ENCODE measurements around the gene SMARCD2.
"Not testable (repeated sequence)": the region's sequence is repeated elsewhere in the genome, so short reads cannot be mapped to it uniquely, and the experiment has no call there.

SMARCD2 gene

DNA sequence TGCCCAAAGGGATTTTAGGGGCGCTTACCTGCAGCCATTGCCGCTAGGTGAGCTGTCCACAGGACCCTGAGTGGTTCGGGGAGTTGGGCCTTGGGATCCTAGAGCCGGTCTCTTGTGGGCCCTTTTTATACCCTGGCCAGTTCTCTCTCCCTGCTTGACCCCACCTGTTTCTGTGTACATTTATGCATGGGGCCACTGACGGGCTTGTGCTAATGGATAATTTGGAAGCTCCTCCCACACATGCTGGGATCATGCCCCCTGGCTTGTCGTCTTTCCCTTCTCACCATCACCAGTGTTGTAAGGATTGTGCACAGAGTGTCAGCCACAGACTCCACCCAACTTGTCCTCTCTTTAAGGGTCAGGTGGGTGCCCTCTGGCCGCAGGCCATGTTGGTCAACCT lies 31.1 kb upstream of the SMARCD2 start, which contains the start of gene CSH2:
CSH2 (minus strand) TSS at position 101 of the 400 bp plus-strand sequence; CDS start at position 38, 63 bp downstream.
- H3K36me3 ChIP-seq (ENCODE audit: control insufficient read depth, insufficient read depth, low read length); H3K9ac ChIP-seq (ENCODE audit: low read length); H3K27ac ChIP-seq (ENCODE audit: low read depth, low read length); H3K27me3 ChIP-seq (ENCODE audit: control insufficient read depth, insufficient read depth, low read length); H3K4me1 ChIP-seq (ENCODE audit: control insufficient read depth, insufficient read depth, low read length); H3K9me3 ChIP-seq (ENCODE audit: control insufficient read depth, insufficient read depth, low read depth, low read length); H3K4me3 ChIP-seq (ENCODE audit: low read depth, low read length): not testable (repeated sequence)

GRCh38 chr17:63871646-63872365 lies 29.3 kb upstream of the SMARCD2 start:
- H3K27ac ChIP-seq (ENCODE audit: low read depth, low read length); H3K27me3 ChIP-seq (ENCODE audit: control insufficient read depth, insufficient read depth, low read length); H3K9ac ChIP-seq (ENCODE audit: low read length); H3K4me3 ChIP-seq (ENCODE audit: low read depth, low read length); H3K36me3 ChIP-seq (ENCODE audit: control insufficient read depth, insufficient read depth, low read length); H3K4me1 ChIP-seq (ENCODE audit: control insufficient read depth, insufficient read depth, low read length); H3K9me3 ChIP-seq (ENCODE audit: control insufficient read depth, insufficient read depth, low read depth, low read length): not testable (repeated sequence)

DNA sequence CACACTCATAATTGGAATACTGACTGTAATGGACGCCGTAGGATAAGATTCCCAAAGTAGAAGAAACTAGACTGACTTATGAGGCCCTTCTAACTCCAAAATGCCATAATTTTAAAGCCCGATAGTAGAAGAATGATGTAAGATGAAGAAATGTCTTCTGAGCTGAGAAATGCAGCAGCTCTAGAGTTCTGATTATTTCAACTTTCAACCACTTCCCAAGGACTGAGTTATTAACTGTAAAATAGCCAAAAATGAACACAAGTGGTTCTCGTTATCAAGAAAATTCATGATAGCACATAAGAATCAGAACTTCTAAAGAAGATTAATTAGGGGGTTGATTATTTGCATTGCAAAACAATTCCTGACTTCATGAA lies 27.8 kb upstream of the SMARCD2 start:
- not testable (repeated sequence) for H3K4me1 ChIP-seq (ENCODE audit: control insufficient read depth, insufficient read depth, low read length); H3K36me3 ChIP-seq (ENCODE audit: control insufficient read depth, insufficient read depth, low read length); H3K9me3 ChIP-seq (ENCODE audit: control insufficient read depth, insufficient read depth, low read depth, low read length); H3K27me3 ChIP-seq (ENCODE audit: control insufficient read depth, insufficient read depth, low read length); H3K9ac ChIP-seq (ENCODE audit: low read length); H3K4me3 ChIP-seq (ENCODE audit: low read depth, low read length); H3K27ac ChIP-seq (ENCODE audit: low read depth, low read length)

GRCh38 chr17:63869491-63870291 lies 27.2 kb upstream of the SMARCD2 start:
- not testable (repeated sequence) for H3K36me3 ChIP-seq (ENCODE audit: control insufficient read depth, insufficient read depth, low read length); H3K27me3 ChIP-seq (ENCODE audit: control insufficient read depth, insufficient read depth, low read length); H3K9ac ChIP-seq (ENCODE audit: low read length); H3K9me3 ChIP-seq (ENCODE audit: control insufficient read depth, insufficient read depth, low read depth, low read length); H3K27ac ChIP-seq (ENCODE audit: low read depth, low read length); H3K4me3 ChIP-seq (ENCODE audit: low read depth, low read length); H3K4me1 ChIP-seq (ENCODE audit: control insufficient read depth, insufficient read depth, low read length)

DNA sequence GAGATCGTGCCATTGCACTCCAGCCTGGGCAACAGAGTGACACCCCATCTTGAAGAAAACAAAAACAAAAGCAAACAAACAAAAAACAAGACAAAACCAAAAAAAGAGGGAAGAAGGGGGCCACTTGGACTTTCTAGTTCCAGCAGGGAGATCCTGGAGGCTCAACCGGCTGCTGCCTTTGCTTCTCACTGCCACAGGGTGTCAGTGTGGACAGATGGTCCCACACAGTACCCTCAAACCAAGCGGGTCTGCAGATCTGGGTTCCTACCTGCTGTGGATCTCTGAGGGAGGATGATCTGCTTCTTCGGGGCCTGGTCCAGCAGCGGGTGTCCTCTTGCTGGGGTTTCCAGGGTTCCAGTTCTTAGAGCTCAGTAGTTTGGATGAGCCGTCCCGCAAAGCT lies 24.1 kb upstream of the SMARCD2 start:
- H3K27ac ChIP-seq (ENCODE audit: low read depth, low read length); H3K36me3 ChIP-seq (ENCODE audit: control insufficient read depth, insufficient read depth, low read length); H3K27me3 ChIP-seq (ENCODE audit: control insufficient read depth, insufficient read depth, low read length); H3K4me3 ChIP-seq (ENCODE audit: low read depth, low read length); H3K9me3 ChIP-seq (ENCODE audit: control insufficient read depth, insufficient read depth, low read depth, low read length); H3K4me1 ChIP-seq (ENCODE audit: control insufficient read depth, insufficient read depth, low read length); H3K9ac ChIP-seq (ENCODE audit: low read length): not testable (repeated sequence)

GRCh38 chr17:63859257-63859656 lies 16.8 kb upstream of the SMARCD2 start:
- no peak overlapping the region for H3K4me3 ChIP-seq (ENCODE audit: low read depth, low read length)
- no peaks in the 10 kb centered on the region for H3K4me1 ChIP-seq (ENCODE audit: control insufficient read depth, insufficient read depth, low read length)
- peaks cover 17% of the 10 kb centered on the region; the same call in 1 of the 2 replicates for H3K27me3 ChIP-seq (ENCODE audit: control insufficient read depth, insufficient read depth, low read length)
- H3K36me3 ChIP-seq (ENCODE audit: control insufficient read depth, insufficient read depth, low read length) = no peaks in the 10 kb centered on the region
- H3K9ac ChIP-seq (ENCODE audit: low read length) = no peak overlapping the region
- no peaks in the 10 kb centered on the region for H3K9me3 ChIP-seq (ENCODE audit: control insufficient read depth, insufficient read depth, low read depth, low read length)
- H3K27ac ChIP-seq (ENCODE audit: low read depth, low read length) = no peak overlapping the region

DNA sequence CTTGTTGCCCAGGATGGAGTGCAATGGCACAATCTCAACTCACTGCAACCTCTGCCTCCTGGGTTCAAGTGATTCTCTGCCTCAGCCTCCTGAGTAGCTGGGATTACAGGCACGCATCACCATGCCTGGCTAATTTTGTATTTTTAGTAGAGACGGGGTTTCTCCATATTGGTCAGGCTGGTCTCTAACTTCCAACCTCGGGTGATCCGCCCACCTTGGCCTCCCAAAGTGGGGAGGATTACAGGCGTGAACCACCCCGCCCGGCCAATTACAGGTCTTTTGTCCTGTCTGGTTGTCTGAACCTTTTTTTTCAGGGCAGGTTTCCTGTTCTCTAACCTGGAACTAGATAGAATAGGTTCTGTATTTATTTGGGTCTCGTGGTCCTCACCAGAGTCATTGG lies 13.9 kb upstream of the SMARCD2 start:
- not testable (repeated sequence) for H3K9ac ChIP-seq (ENCODE audit: low read length); H3K27ac ChIP-seq (ENCODE audit: low read depth, low read length); H3K9me3 ChIP-seq (ENCODE audit: control insufficient read depth, insufficient read depth, low read depth, low read length); H3K36me3 ChIP-seq (ENCODE audit: control insufficient read depth, insufficient read depth, low read length); H3K4me1 ChIP-seq (ENCODE audit: control insufficient read depth, insufficient read depth, low read length); H3K4me3 ChIP-seq (ENCODE audit: low read depth, low read length)
- H3K27me3 ChIP-seq (ENCODE audit: control insufficient read depth, insufficient read depth, low read length) = peaks cover 17% of the 10 kb centered on the region; the same call in 1 of the 2 replicates

DNA sequence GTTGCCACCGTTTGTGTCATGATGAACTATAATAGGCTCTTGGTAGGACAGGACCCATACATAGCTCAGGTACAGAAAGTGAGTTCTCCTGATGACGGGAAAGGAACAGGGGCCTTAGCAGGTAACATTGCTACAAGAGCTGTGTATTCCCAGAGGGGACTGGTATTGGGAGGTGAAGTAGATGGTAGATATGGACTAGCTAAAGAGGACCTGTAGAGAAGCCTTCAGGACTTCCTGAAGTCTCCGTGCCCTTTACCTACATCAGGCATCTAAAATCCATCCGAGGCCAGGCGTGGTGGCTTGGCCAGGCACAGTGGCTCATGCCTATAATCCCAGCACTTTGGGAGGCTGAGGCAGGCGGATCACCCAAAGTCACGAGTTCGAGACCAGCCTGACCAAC lies 12.7 kb upstream of the SMARCD2 start:
- no peak overlapping the region for H3K27ac ChIP-seq (ENCODE audit: low read depth, low read length)

DNA sequence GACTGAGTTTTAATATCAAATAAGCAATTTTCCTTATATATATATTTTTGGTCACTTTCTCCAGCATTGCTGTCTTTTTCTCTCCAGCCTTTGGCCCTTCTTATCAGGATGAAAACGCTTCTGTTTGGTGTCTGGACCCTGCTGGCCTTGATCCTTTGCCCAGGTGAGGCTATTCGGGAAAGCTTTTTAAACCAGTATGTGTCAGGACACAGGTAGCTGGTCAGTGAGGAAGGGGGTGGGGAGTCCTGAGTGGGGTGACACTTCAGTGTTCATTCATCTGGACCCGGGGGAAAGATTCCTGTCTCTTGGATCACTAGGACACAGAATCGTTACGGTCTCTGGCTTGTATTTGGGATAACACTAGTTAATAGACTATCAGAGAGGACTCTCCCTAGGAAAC lies 12.2 kb upstream of the SMARCD2 start:
- no peaks in the 10 kb centered on the region for H3K9me3 ChIP-seq (ENCODE audit: control insufficient read depth, insufficient read depth, low read depth, low read length)
- H3K4me1 ChIP-seq (ENCODE audit: control insufficient read depth, insufficient read depth, low read length) = no peaks in the 10 kb centered on the region
- no peak overlapping the region for H3K27ac ChIP-seq (ENCODE audit: low read depth, low read length)
- no peak overlapping the region for H3K4me3 ChIP-seq (ENCODE audit: low read depth, low read length)
- peaks cover 13% of the 10 kb centered on the region for H3K27me3 ChIP-seq (ENCODE audit: control insufficient read depth, insufficient read depth, low read length)
- H3K36me3 ChIP-seq (ENCODE audit: control insufficient read depth, insufficient read depth, low read length) = no peaks in the 10 kb centered on the region
- H3K9ac ChIP-seq (ENCODE audit: low read length) = no peak overlapping the region

More for the DNA sequence above, 12.7 kb upstream of the SMARCD2 start:
- H3K4me1 ChIP-seq (ENCODE audit: control insufficient read depth, insufficient read depth, low read length) = no peaks in the 10 kb centered on the region
- no peak overlapping the region for H3K4me3 ChIP-seq (ENCODE audit: low read depth, low read length)
- no peaks in the 10 kb centered on the region for H3K9me3 ChIP-seq (ENCODE audit: control insufficient read depth, insufficient read depth, low read depth, low read length)
- H3K9ac ChIP-seq (ENCODE audit: low read length) = no peak overlapping the region
- no peaks in the 10 kb centered on the region for H3K36me3 ChIP-seq (ENCODE audit: control insufficient read depth, insufficient read depth, low read length)
- peaks cover 14% of the 10 kb centered on the region; the same call in 1 of the 2 replicates for H3K27me3 ChIP-seq (ENCODE audit: control insufficient read depth, insufficient read depth, low read length)

DNA sequence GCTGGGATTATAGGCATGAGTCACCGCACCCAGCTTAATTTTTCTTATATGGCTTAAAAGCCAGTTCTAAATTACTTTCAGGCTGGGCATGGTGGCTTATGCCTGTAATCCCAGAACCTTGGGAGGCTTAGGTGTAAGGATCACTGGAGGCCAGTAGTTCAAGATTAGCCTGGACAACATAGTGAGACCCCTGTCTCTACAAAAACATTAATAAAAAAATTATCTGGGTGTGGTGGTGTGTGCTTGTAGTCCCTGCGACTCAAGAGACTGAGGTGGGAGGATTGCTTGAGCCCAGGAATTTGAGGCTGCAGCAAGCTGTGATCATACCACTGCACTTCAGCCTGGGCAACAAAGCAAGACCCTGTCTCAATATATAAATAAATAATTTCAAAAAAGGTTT lies 10.8 kb upstream of the SMARCD2 start:
- no peaks in the 10 kb centered on the region for H3K36me3 ChIP-seq (ENCODE audit: control insufficient read depth, insufficient read depth, low read length)
- no peak overlapping the region for H3K9ac ChIP-seq (ENCODE audit: low read length)
- H3K27ac ChIP-seq (ENCODE audit: low read depth, low read length) = no peak overlapping the region
- H3K9me3 ChIP-seq (ENCODE audit: control insufficient read depth, insufficient read depth, low read depth, low read length) = no peaks in the 10 kb centered on the region; the same call in 1 of the 2 replicates
- no peaks in the 10 kb centered on the region for H3K4me1 ChIP-seq (ENCODE audit: control insufficient read depth, insufficient read depth, low read length)
- H3K27me3 ChIP-seq (ENCODE audit: control insufficient read depth, insufficient read depth, low read length) = peaks cover 10% of the 10 kb centered on the region
- H3K4me3 ChIP-seq (ENCODE audit: low read depth, low read length) = no peak overlapping the region

DNA sequence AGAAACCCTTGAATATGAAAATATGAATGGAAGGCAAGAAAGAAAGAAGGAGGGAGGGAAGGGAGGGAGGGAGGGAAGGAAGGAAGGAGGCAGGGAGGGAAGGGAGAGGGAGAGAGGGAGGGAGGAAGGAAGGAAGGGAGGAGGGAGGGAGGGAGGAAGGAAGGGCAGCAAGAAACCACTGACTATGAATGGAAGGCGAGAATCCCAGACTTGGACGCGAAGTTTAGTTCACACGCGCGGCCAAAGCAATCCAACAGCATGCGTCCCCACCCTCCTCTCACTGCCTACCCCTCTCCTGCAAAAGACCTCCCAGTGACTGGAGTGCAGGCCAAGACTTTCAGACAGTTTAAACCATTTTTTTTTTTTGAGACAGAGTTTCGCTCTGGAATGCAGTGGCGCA lies 7.9 kb upstream of the SMARCD2 start:
- H3K4me3 ChIP-seq (ENCODE audit: low read depth, low read length) = no peak overlapping the region
- no peak overlapping the region for H3K9ac ChIP-seq (ENCODE audit: low read length)
- H3K27ac ChIP-seq (ENCODE audit: low read depth, low read length) = no peak overlapping the region
- no peaks in the 10 kb centered on the region; the same call in 1 of the 2 replicates for H3K9me3 ChIP-seq (ENCODE audit: control insufficient read depth, insufficient read depth, low read depth, low read length)
- peaks cover 18% of the 10 kb centered on the region for H3K27me3 ChIP-seq (ENCODE audit: control insufficient read depth, insufficient read depth, low read length)
- H3K4me1 ChIP-seq (ENCODE audit: control insufficient read depth, insufficient read depth, low read length) = no peaks in the 10 kb centered on the region
- no peaks in the 10 kb centered on the region for H3K36me3 ChIP-seq (ENCODE audit: control insufficient read depth, insufficient read depth, low read length)

Measured in HUES6 (cell line).